GM18873 (cell line): ENCODE data around the gene CST9.
"Not testable (repeated sequence)": the region's sequence is repeated elsewhere in the genome, so short reads cannot be mapped to it uniquely, and the experiment has no call there.

ENCODE experiments used
- ATAC-seq: cut with Tn5 transposase; IDR thresholded peaks from one replicate; pipeline ENCODE4 v1.9.1; 2021; ENCODE audit warnings: mild to moderate bottlenecking, moderate library complexity, moderate number of reproducible peaks; ENCODE audit not compliant: unreplicated experiment, low FRiP score

Gene CST9

GRCh38 chr20:23595941-23596340 is 9.8 kb downstream of the CST9 start:
- no peak for ATAC-seq

GRCh38 chr20:23588434-23589403 is 17.0 kb downstream of the CST9 start:
- ATAC-seq, result no peak

- no peak for ATAC-seq
Measured at GRCh38 chr20:23587631-23588030, 18.1 kb downstream of the CST9 start.

- no peak for ATAC-seq
Measured at GRCh38 chr20:23586735-23587525, 18.8 kb downstream of the CST9 start.

- no peak for ATAC-seq
Measured at GRCh38 chr20:23585808-23586734, 19.6 kb downstream of the CST9 start.

GRCh38 chr20:23585449-23585807 is 20.3 kb downstream of the CST9 start:
- no peak for ATAC-seq

GRCh38 chr20:23584434-23585199 is 21.1 kb downstream of the CST9 start:
- no peak for ATAC-seq

GRCh38 chr20:23583526-23583925 is 22.2 kb downstream of the CST9 start:
- no peak for ATAC-seq

- no peak for ATAC-seq
Measured at GRCh38 chr20:23582293-23582692, 23.4 kb downstream of the CST9 start.

- not testable (repeated sequence) for ATAC-seq
Measured at GRCh38 chr20:23581833-23582232, 23.9 kb downstream of the CST9 start.

GRCh38 chr20:23574977-23575376 is 30.7 kb downstream of the CST9 start:
- ATAC-seq, result no peak

GRCh38 chr20:23570178-23570760 is 35.4 kb downstream of the CST9 start:
- no peak for ATAC-seq

- ATAC-seq, result no peak
Measured at GRCh38 chr20:23569570-23569969, 36.1 kb downstream of the CST9 start.

GRCh38 chr20:23568971-23569330 is 36.8 kb downstream of the CST9 start:
- ATAC-seq, result no peak

- ATAC-seq, result no peak
Measured at GRCh38 chr20:23568320-23568970, 37.3 kb downstream of the CST9 start, which contains the start of gene CST9L. Gene CST9L, minus strand, starts transcription at chr20:23568484. Its CDS starts 34 bp downstream, at chr20:23568450.

- ATAC-seq, result no peak
Measured at GRCh38 chr20:23566199-23566932, 39.4 kb downstream of the CST9 start.

- no peak for ATAC-seq
Measured at GRCh38 chr20:23565503-23566045, 40.1 kb downstream of the CST9 start.

GRCh38 chr20:23564927-23565326 is 40.8 kb downstream of the CST9 start:
- ATAC-seq, result no peak
